Right lobe of liver (tissue), 6 donors: ENCODE results near the gene ZC2HC1C. TPM values are rescaled to one million over a fixed set of nuclear protein-coding genes. Genes with fewer than 3 reads are reported as not detected.

Experiments used
- ATAC-seq, 4 donors: fragments of 200-7000 bp; cut with Tn5 transposase; one replicate each; pipeline ENCODE4 v1.9.1; 2020; ENCODE audit warnings: mild to moderate bottlenecking in 4 of 4, moderate library complexity in 4 of 4
- DNase-seq, 3 donors: peaks; one replicate each; pipeline ENCODE4 v3.0.0-alpha.2; 2020
- H3K27ac ChIP-seq, 3 donors: fragments of 200-600 bp; one replicate each; pipeline ENCODE4 v1.8.0; 2022
- H3K27me3 ChIP-seq, 2 donors: fragments of 200-600 bp; one replicate each; pipeline ENCODE4 v1.8.0; 2022
- H3K36me3 ChIP-seq, 4 donors: fragments of 200-600 bp; sonication (generic) in 1 of 4; one replicate each; pipeline versions ENCODE4 v1.5.1 to v1.8.0; 2017 to 2022; ENCODE audit warnings: control low read depth in 1 of 4
- H3K4me1 ChIP-seq, 4 donors: fragments of 200-600 bp; sonication (generic) in 1 of 4; one replicate each; pipeline versions ENCODE4 v1.5.1 to v1.8.0; 2017 to 2022; ENCODE audit warnings: control low read depth in 1 of 4
- H3K4me3 ChIP-seq, 3 donors: fragments of 200-600 bp; one replicate each; pipeline ENCODE4 v1.8.0; 2022
- H3K9me3 ChIP-seq, 4 donors: fragments of 200-600 bp; sonication (generic) in 1 of 4; one replicate each; pipeline versions ENCODE4 v1.5.1 to v1.8.0; 2017 to 2022; ENCODE audit warnings: control low read depth in 1 of 4
- CTCF ChIP-seq, 4 donors: fragments of 200-600 bp in 3 of 4; fragments of 450-650 bp in 1 of 4; IDR thresholded peaks; one replicate each; pipeline versions ENCODE4 v1.5.1 to v1.8.0; 2016 to 2022; ENCODE audit warnings: antibody characterized with exemption in 4 of 4, mild to moderate bottlenecking in 2 of 4
- POLR2A ChIP-seq: fragments of 450-650 bp; IDR thresholded peaks from one replicate; pipeline ENCODE4 v1.6.1; 2017; ENCODE audit warnings: antibody characterized with exemption, mild to moderate bottlenecking
- WGBS: methylation state at CpG from one replicate; pipeline ENCODE4 v1.1.6; 2018; ENCODE audit warnings: low coverage, low lambda C conversion rate; ENCODE audit not compliant: insufficient coverage; ENCODE audit errors: missing lambda C conversion rate; 5-methylcytosine and 5-hydroxymethylcytosine counted together
- intact Hi-C, 2 donors: fragments of 100-400 bp; cut with DNase I; formaldehyde crosslinking; loops; one replicate each; pipeline versions ENCODE4 v1.11.2 to v1.14.1; 2022
- total RNA-seq, 6 experiments: library from RNA; depleted of rRNA in 2 of 6; stranded (reverse); fragments of >200 nt in 2 of 6; fragmentation: NEBNext Ultra II Directional in 3 of 6; extraction: Animal tissue kit (Norgen Biotek cat#: 25700) in 3 of 6; gene quantifications; one replicate each; pipeline versions ENCODE4 v1.1.0 to v1.2.4, GENCODE V29; 2016 to 2023
- donor health status: DM: no; HTN: yes; CAD: no.
- donor health status: DM: no; HTN: no; CAD: no.
- donor health status: DM: no; HTN: no; CAD: no.
- donor health status: DM: no; HTN: yes; CAD: no.
- donor health status: DM: no; HTN: yes; CAD: no.

The ZC2HC1C gene
- total RNA-seq, 6 experiments from 2014 or later = 2.1 to 9.6 (median 3.1) TPM

GRCh38 chr14:75046899-75047298, 22.5 kb upstream of the ZC2HC1C start:
- ATAC-seq = no peak
- Histone ChIP-seq H3K4me3 (no peak overlapping the region), H3K9me3 (no peaks in the 10 kb centered on the region), H3K4me1 (peaks cover 0 to 13% (median 5%) of the 10 kb centered on the region in 4 donors), H3K36me3 (no peaks in the 10 kb centered on the region), H3K27me3 (no peaks in the 10 kb centered on the region), H3K27ac (no peak overlapping the region)
- DNase-seq = no peak
- TF ChIP-seq POLR2A (no peak), CTCF (IDR thresholded peaks at IDR 0.05) (no peak)
- 86% methylated on average over 3 of the region's 3 CpGs for WGBS
- intact Hi-C loops = no loop called here

- no peaks in the 10 kb centered on the region for H3K9me3 ChIP-seq
- no peak for TF ChIP-seq CTCF (IDR thresholded peaks at IDR 0.05)
- H3K27me3 ChIP-seq = no peaks in the 10 kb centered on the region
- ATAC-seq = no peak
- no peak overlapping the region for H3K4me3 ChIP-seq
- no peak overlapping the region for H3K27ac ChIP-seq
- H3K4me1 ChIP-seq = peaks cover 0 to 7% (median 5%) of the 10 kb centered on the region in 4 donors
- H3K36me3 ChIP-seq = no peaks in the 10 kb centered on the region
- intact Hi-C loops = no loop called here
- WGBS = 100% methylated on average over 4 of the region's 4 CpGs
- DNase-seq = no peak
Observed at GRCh38 chr14:75047506-75047905, 21.9 kb upstream of the ZC2HC1C start.

GRCh38 chr14:75048101-75048500, 21.3 kb upstream of the ZC2HC1C start:
- TF ChIP-seq CTCF (IDR thresholded peaks at IDR 0.05) = no peak
- no peak for TF ChIP-seq POLR2A
- WGBS = 93% methylated on average over 2 of the region's 2 CpGs
- Histone ChIP-seq H3K4me3 (no peak overlapping the region), H3K36me3 (no peaks in the 10 kb centered on the region), H3K27me3 (no peaks in the 10 kb centered on the region), H3K27ac (no peak overlapping the region), H3K4me1 (peaks cover 0 to 7% (median 5%) of the 10 kb centered on the region in 4 donors), H3K9me3 (no peaks in the 10 kb centered on the region)
- no peak for DNase-seq
- intact Hi-C loops = no loop called here
- ATAC-seq = no peak

- Histone ChIP-seq H3K4me3 (no peak overlapping the region), H3K9me3 (no peaks in the 10 kb centered on the region), H3K36me3 (no peaks in the 10 kb centered on the region), H3K4me1 (peaks cover 0 to 7% (median 5%) of the 10 kb centered on the region in 4 donors), H3K27me3 (no peaks in the 10 kb centered on the region), H3K27ac (no peak overlapping the region)
- intact Hi-C loops = no loop called here
- TF ChIP-seq POLR2A (no peak), CTCF (IDR thresholded peaks at IDR 0.05) (no peak)
- DNase-seq (no peak), ATAC-seq (no peak)
- WGBS = 87% methylated on average over 5 of the region's 5 CpGs
Observed at GRCh38 chr14:75049136-75049535, 20.3 kb upstream of the ZC2HC1C start.

GRCh38 chr14:75049731-75050201, 19.7 kb upstream of the ZC2HC1C start:
- TF ChIP-seq CTCF (IDR thresholded peaks at IDR 0.05) (no peak), POLR2A (no peak)
- intact Hi-C loops = no loop called here
- no peaks in the 10 kb centered on the region for H3K36me3 ChIP-seq
- peaks cover 0 to 7% (median 3%) of the 10 kb centered on the region in 4 donors for H3K4me1 ChIP-seq
- no peaks in the 10 kb centered on the region for H3K27me3 ChIP-seq
- no peak overlapping the region for H3K4me3 ChIP-seq
- DNase-seq (no peak), ATAC-seq (no peak)
- H3K27ac ChIP-seq = no peak overlapping the region
- WGBS = 59% methylated on average over 3 of the region's 3 CpGs
- H3K9me3 ChIP-seq = no peaks in the 10 kb centered on the region
